H9 (cell line): ENCODE measurements around the gene SLC6A3. TPM values are rescaled to one million over a fixed set of nuclear protein-coding genes. Genes with fewer than 3 reads are reported as not detected.
A peak's percentile ranks its signal among the peaks of the same experiment; 100 is the strongest.

ENCODE experiments used
- DNase-seq: peaks from one replicate; pipeline ENCODE4 v3.0.0-alpha.2; 2017
- H2AFZ ChIP-seq: one replicate; pipeline ENCODE4 v1.6.1; 2013; ENCODE audit warnings: mild to moderate bottlenecking, low read length, control low read depth, moderate library complexity
- H2AK5ac ChIP-seq: 2 replicates; pipeline ENCODE4 v1.6.1; 2013; ENCODE audit warnings: low read length, control low read depth, mixed read lengths; ENCODE audit not compliant: insufficient read length
- H2BK120ac ChIP-seq: one replicate; pipeline ENCODE4 v1.6.1; 2013; ENCODE audit warnings: low read depth, mild to moderate bottlenecking, low read length, control low read depth, inconsistent platforms; ENCODE audit not compliant: poor library complexity, severe bottlenecking
- H2BK12ac ChIP-seq: 2 replicates; pipeline ENCODE4 v1.6.1; 2013; ENCODE audit warnings: low read length, control low read depth, mixed read lengths, low read depth; ENCODE audit not compliant: insufficient read length
- H2BK15ac ChIP-seq: 2 replicates; pipeline ENCODE4 v1.6.1; 2013; ENCODE audit warnings: low read depth, low read length, control low read depth
- H2BK20ac ChIP-seq: one replicate; pipeline ENCODE4 v1.6.1; 2013; ENCODE audit warnings: low read depth, mild to moderate bottlenecking, low read length, control low read depth, inconsistent platforms; ENCODE audit not compliant: poor library complexity, severe bottlenecking
- H2BK5ac ChIP-seq: 2 replicates; pipeline ENCODE4 v1.6.1; 2013; ENCODE audit warnings: low read length, control low read depth, mixed read lengths; ENCODE audit not compliant: insufficient read length
- H3K14ac ChIP-seq: 2 replicates; pipeline ENCODE4 v1.6.1; 2013; ENCODE audit warnings: low read length, control low read depth; ENCODE audit not compliant: insufficient read depth
- H3K18ac ChIP-seq: 2 replicates; pipeline ENCODE4 v1.6.1; 2013; ENCODE audit warnings: low read depth, mild to moderate bottlenecking, mixed read lengths, low read length, control low read depth; ENCODE audit not compliant: insufficient read length
- H3K23ac ChIP-seq: 2 replicates; pipeline ENCODE4 v1.6.1; 2013; ENCODE audit warnings: low read length, control low read depth, mixed read lengths, low read depth; ENCODE audit not compliant: insufficient read length
- H3K23me2 ChIP-seq: 2 replicates; pipeline ENCODE4 v1.6.1; 2013; ENCODE audit warnings: low read depth, mild to moderate bottlenecking, mixed read lengths, low read length, control low read depth; ENCODE audit not compliant: insufficient read length, poor library complexity, severe bottlenecking
- H3K27ac ChIP-seq: 2 replicates; pipeline ENCODE4 v1.5.1; 2013; ENCODE audit warnings: low read length, control low read depth, mixed read lengths, low read depth; ENCODE audit not compliant: insufficient read length
- H3K27me3 ChIP-seq: 2 replicates; pipeline ENCODE4 v1.6.1; 2013; ENCODE audit warnings: low read length, control low read depth, inconsistent platforms; ENCODE audit not compliant: insufficient read depth
- H3K4ac ChIP-seq: 2 replicates; pipeline ENCODE4 v1.6.1; 2013; ENCODE audit warnings: low read depth, mild to moderate bottlenecking, control low read depth, inconsistent platforms, low read length, moderate library complexity
- H3K4me1 ChIP-seq: 2 replicates; pipeline ENCODE4 v1.6.1; 2013; ENCODE audit warnings: low read length, control low read depth, inconsistent platforms; ENCODE audit not compliant: insufficient read depth
- H3K4me2 ChIP-seq: 2 replicates; pipeline ENCODE4 v1.6.1; 2013; ENCODE audit warnings: low read length, control low read depth, mixed read lengths; ENCODE audit not compliant: insufficient read length, insufficient read depth
- H3K56ac ChIP-seq: 2 replicates; pipeline ENCODE4 v1.6.1; 2013; ENCODE audit warnings: low read depth, mild to moderate bottlenecking, mixed read lengths, low read length, control low read depth; ENCODE audit not compliant: insufficient read length
- H3K79me1 ChIP-seq: 2 replicates; pipeline ENCODE4 v1.6.1; 2013; ENCODE audit warnings: low read depth, mild to moderate bottlenecking, moderate library complexity, low read length, control low read depth, inconsistent platforms; ENCODE audit not compliant: insufficient read depth, poor library complexity, severe bottlenecking
- H3K79me2 ChIP-seq: 2 replicates; pipeline ENCODE4 v1.6.1; 2013; ENCODE audit warnings: low read length, control low read depth, inconsistent platforms; ENCODE audit not compliant: insufficient read depth
- H3K9ac ChIP-seq: 2 replicates; pipeline ENCODE4 v1.6.1; 2013; ENCODE audit warnings: low read length, control low read depth, mixed read lengths; ENCODE audit not compliant: insufficient read length; ENCODE audit errors: extremely low read depth
- H3K9me3 ChIP-seq: one replicate; pipeline ENCODE4 v1.6.1; 2013; ENCODE audit warnings: low read depth, low read length, inconsistent platforms; ENCODE audit not compliant: control insufficient read depth
- H3T11ph ChIP-seq: one replicate; pipeline ENCODE4 v1.6.1; 2013; ENCODE audit warnings: mild to moderate bottlenecking, low read length, control low read depth, inconsistent platforms
- H4K20me1 ChIP-seq: one replicate; pipeline ENCODE4 v1.6.1; 2013; ENCODE audit not compliant: control insufficient read depth, insufficient read length, insufficient read depth
- H4K5ac ChIP-seq: 2 replicates; pipeline ENCODE4 v1.6.1; 2013; ENCODE audit warnings: low read depth, mild to moderate bottlenecking, mixed read lengths, low read length, control low read depth; ENCODE audit not compliant: insufficient read length
- H4K8ac ChIP-seq: replicated peaks from 2 replicates; pipeline ENCODE4 v1.6.1; 2013; ENCODE audit warnings: low read length, control low read depth, mixed read lengths, low read depth; ENCODE audit not compliant: insufficient read length
- H4K91ac ChIP-seq: 2 replicates; pipeline ENCODE4 v1.6.1; 2013; ENCODE audit warnings: low read depth, mild to moderate bottlenecking, moderate library complexity, mixed read lengths, low read length, control low read depth; ENCODE audit not compliant: insufficient read length
- H3K27ac Mint-ChIP-seq, 3 experiments: 2 replicates in 2 of 3; 3 replicates in 1 of 3; pipeline ENCODE4 v1.8.0; 2020 to 2021; ENCODE audit warnings: mixed read lengths in 3 of 3, mild to moderate bottlenecking in 1 of 3, moderate library complexity in 1 of 3
- H3K27me3 Mint-ChIP-seq: 2 replicates; pipeline ENCODE4 v1.8.0; 2021; ENCODE audit warnings: low read depth, mild to moderate bottlenecking, moderate library complexity, mixed read lengths
- H3K36me3 Mint-ChIP-seq, 3 experiments: 2 replicates in 2 of 3; 3 replicates in 1 of 3; pipeline ENCODE4 v1.8.0; 2020 to 2021; ENCODE audit warnings: low read depth in 3 of 3, mixed read lengths in 3 of 3; ENCODE audit not compliant: insufficient read depth in 1 of 3
- H3K4me1 Mint-ChIP-seq, 2 experiments: 2 replicates each; pipeline ENCODE4 v1.8.0; 2020; ENCODE audit warnings: mixed read lengths in 2 of 2
- H3K4me3 Mint-ChIP-seq, 2 experiments: 2 replicates in 1 of 2; 3 replicates in 1 of 2; pipeline ENCODE4 v1.8.0; 2020 to 2021; ENCODE audit warnings: mild to moderate bottlenecking in 2 of 2, mixed read lengths in 2 of 2, moderate library complexity in 1 of 2
- H3K9me3 Mint-ChIP-seq, 2 experiments: 2 replicates in 1 of 2; 3 replicates in 1 of 2; pipeline ENCODE4 v1.8.0; 2020; ENCODE audit warnings: mild to moderate bottlenecking in 2 of 2, mixed read lengths in 2 of 2, moderate library complexity in 1 of 2
- CTCF ChIP-seq: fragments of 200-600 bp; sonication (generic); conservative IDR thresholded peaks from 3 replicates; pipeline ENCODE4 v1.8.0; 2021; ENCODE audit warnings: antibody characterized with exemption, mild to moderate bottlenecking
- WGBS: extraction: QIAGEN DNeasy Blood & Tissue Kit; methylation state at CpG from one replicate; pipeline ENCODE4 v1.1.7; 2013; ENCODE audit warnings: missing lambda C conversion rate, low lambda C conversion rate, mixed read lengths; ENCODE audit not compliant: insufficient read length; ENCODE audit errors: extremely low coverage; 5-methylcytosine and 5-hydroxymethylcytosine counted together
- total RNA-seq: library from RNA; stranded (reverse); gene quantifications from 2 replicates; pipeline ENCODE4 v1.2.1, GENCODE V29; 2021

SLC6A3 gene
- total RNA-seq, 1 experiment from 2014 or later: 0.61 TPM

DNA sequence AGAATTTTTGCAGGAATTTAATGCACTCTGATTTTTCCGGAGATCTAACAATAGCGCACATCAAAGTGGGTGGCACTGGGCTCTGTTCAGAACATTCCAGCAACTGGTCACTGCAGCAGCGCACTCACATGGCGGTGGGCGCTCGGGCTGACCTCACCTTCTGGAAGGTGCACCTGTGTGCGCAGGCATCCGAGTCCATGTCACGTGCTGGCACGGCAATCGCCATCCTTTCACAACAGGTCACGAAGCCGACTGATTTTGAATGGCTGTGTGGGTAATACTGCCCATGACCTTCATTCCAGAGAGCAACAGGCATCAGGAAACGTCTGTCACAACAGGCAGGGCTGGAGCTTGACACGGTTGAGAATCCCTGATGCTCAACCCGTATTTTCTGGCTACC is 81.7 kb downstream of the SLC6A3 start:
- H3K4me1 ChIP-seq: no peaks in the 10 kb centered on the region
- H3K23me2 ChIP-seq: no peaks in the 10 kb centered on the region
- no peak overlapping the region for H3K4ac ChIP-seq
- H2AK5ac ChIP-seq: no peak overlapping the region
- H4K20me1 ChIP-seq: no peaks in the 10 kb centered on the region
- H2AFZ ChIP-seq: no peak overlapping the region
- DNase-seq: no peak
- Mint-ChIP-seq H3K9me3 (no peaks in the 10 kb centered on the region), H3K27ac (no peak overlapping the region), H3K27me3 (peaks cover 37% of the 10 kb centered on the region), H3K4me1 (peaks cover 7 to 10% of the 10 kb centered on the region in 2 experiments), H3K36me3 (no peaks in the 10 kb centered on the region), H3K4me3 (no peak overlapping the region)
- no peak overlapping the region for H2BK20ac ChIP-seq
- no peak overlapping the region for H4K5ac ChIP-seq
- no peak for TF ChIP-seq CTCF
- no peak overlapping the region for H2BK5ac ChIP-seq
- H3K9me3 ChIP-seq: no peaks in the 10 kb centered on the region
- no peaks in the 10 kb centered on the region for H3K27me3 ChIP-seq
- H3K56ac ChIP-seq: no peak overlapping the region
- no CpG with 5 or more reads among the region's 16 CpGs for WGBS
- H3K27ac ChIP-seq: no peak overlapping the region
- no peak overlapping the region for H3K9ac ChIP-seq
- H3K4me2 ChIP-seq: no peak overlapping the region
- H2BK120ac ChIP-seq: no peak overlapping the region
- no peaks in the 10 kb centered on the region for H3K79me1 ChIP-seq
- no peak overlapping the region for H4K8ac ChIP-seq
- no peaks in the 10 kb centered on the region for H3K79me2 ChIP-seq
- no peak overlapping the region for H3T11ph ChIP-seq
- H2BK12ac ChIP-seq: no peak overlapping the region
- no peak overlapping the region for H3K23ac ChIP-seq
- H3K14ac ChIP-seq: peak overlapping the region; percentile 40; the same call in 1 of the 2 replicates
- no peak overlapping the region for H2BK15ac ChIP-seq
- H4K91ac ChIP-seq: peak overlapping the region; percentile 21
- H3K18ac ChIP-seq: peak overlapping the region; percentile 44
